HEK293T (cell line): ENCODE measurements around the gene MYOM3.

Experiments used
- CTCF ChIA-PET: fragments of 350-600 bp; formaldehyde crosslinking; extraction: SDS; loops from one replicate; lab custom pipeline; 2021; ENCODE audit warnings: antibody characterized with exemption, inconsistent platforms; lab: Yijun Ruan, JAX
- POLR2A ChIA-PET: fragments of 350-600 bp; formaldehyde crosslinking; extraction: SDS; loops from one replicate; lab custom pipeline; 2020; ENCODE audit warnings: antibody characterized with exemption, inconsistent platforms; lab: Yijun Ruan, JAX
- DNase-seq: peaks from one replicate; pipeline ENCODE4 v3.0.0; 2012; ENCODE audit warnings: mixed read lengths; ENCODE audit errors: extremely low spot score
- ARNT ChIP-seq: fragments of 450-650 bp; IDR thresholded peaks from 2 replicates; pipeline ENCODE4 v1.6.1; 2017; ENCODE audit warnings: mild to moderate bottlenecking
- BHLHE40 ChIP-seq: fragments of 450-650 bp; IDR thresholded peaks from 2 replicates; pipeline ENCODE4 v1.6.1; 2016; ENCODE audit warnings: mild to moderate bottlenecking, moderate library complexity, borderline replicate concordance
- CTBP1 ChIP-seq: fragments of 450-650 bp; IDR thresholded peaks from 2 replicates; pipeline ENCODE4 v1.6.1; 2016; ENCODE audit warnings: borderline replicate concordance
- ELF4 ChIP-seq: fragments of 450-650 bp; IDR thresholded peaks from 2 replicates; pipeline ENCODE4 v1.6.1; 2017; ENCODE audit warnings: antibody characterized with exemption
- FOXA1 ChIP-seq: fragments of 450-650 bp; IDR thresholded peaks from 2 replicates; pipeline ENCODE4 v1.6.1; 2016; ENCODE audit warnings: mild to moderate bottlenecking
- FOXK2 ChIP-seq: fragments of 450-650 bp; IDR thresholded peaks from 2 replicates; pipeline ENCODE4 v1.6.1; 2016; ENCODE audit warnings: mild to moderate bottlenecking
- FOXM1 ChIP-seq: fragments of 450-650 bp; IDR thresholded peaks from 2 replicates; pipeline ENCODE4 v1.6.1; 2017; ENCODE audit warnings: mild to moderate bottlenecking, borderline replicate concordance
- HDGF ChIP-seq: fragments of 450-650 bp; IDR thresholded peaks from 2 replicates; pipeline ENCODE4 v1.6.1; 2017; ENCODE audit warnings: antibody characterized with exemption, borderline replicate concordance
- L3MBTL2 ChIP-seq: fragments of 450-650 bp; conservative IDR thresholded peaks from 2 replicates; pipeline ENCODE4 v1.6.1; 2016; ENCODE audit warnings: mild to moderate bottlenecking
- LEF1 ChIP-seq: fragments of 450-650 bp; IDR thresholded peaks from 2 replicates; pipeline ENCODE4 v1.6.1; 2017; ENCODE audit warnings: mild to moderate bottlenecking, borderline replicate concordance
- NFRKB ChIP-seq: fragments of 450-650 bp; IDR thresholded peaks from 2 replicates; pipeline ENCODE4 v1.6.1; 2016; ENCODE audit warnings: mild to moderate bottlenecking, moderate library complexity
- SP1 ChIP-seq: fragments of 450-650 bp; IDR thresholded peaks from 2 replicates; pipeline ENCODE4 v1.6.1; 2017
- SUZ12 ChIP-seq: fragments of 450-650 bp; IDR thresholded peaks from 2 replicates; pipeline ENCODE4 v1.6.1; 2016; ENCODE audit warnings: mild to moderate bottlenecking
- TARDBP ChIP-seq: fragments of 450-650 bp; IDR thresholded peaks from 2 replicates; pipeline ENCODE4 v1.6.1; 2016
- ZNF384 ChIP-seq: fragments of 450-650 bp; IDR thresholded peaks from 2 replicates; pipeline ENCODE4 v1.6.1; 2016
- TF ChIP-seq, protein P1 (sequence below): fragments of 450-650 bp; IDR thresholded peaks from 2 replicates; pipeline ENCODE4 v1.6.1; 2016

MYOM3 gene

DNA sequence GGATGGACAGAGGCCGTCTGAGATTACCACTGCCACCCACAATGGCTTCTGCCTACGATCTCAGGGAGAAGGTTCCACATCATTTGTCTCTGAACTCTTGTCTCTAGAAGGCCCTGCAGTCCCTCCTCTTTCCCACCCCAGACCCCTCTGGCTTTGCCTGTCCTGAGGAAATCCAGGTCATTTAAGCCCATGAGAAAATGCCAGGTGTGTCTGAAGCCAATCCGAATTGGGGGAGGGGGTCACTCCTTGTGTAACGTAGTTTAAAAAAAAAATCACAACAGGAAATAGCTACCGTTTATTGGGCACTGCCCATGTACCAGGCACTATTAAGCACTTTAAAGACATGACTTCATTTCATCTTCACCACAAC lies 7.5 kb upstream of the MYOM3 start:
- DNase-seq: no peak
- TF ChIP-seq LEF1 (no peak), SUZ12 (no peak), TARDBP (no peak), NFRKB (no peak), ARNT (no peak), SP1 (no peak), FOXA1 (no peak), FOXK2 (no peak), BHLHE40 (no peak), L3MBTL2 (no peak), FOXM1 (no peak), HDGF (no peak), ELF4 (no peak), CTBP1 (no peak), ZNF384 (no peak)
- TF ChIP-seq, protein P1, sequence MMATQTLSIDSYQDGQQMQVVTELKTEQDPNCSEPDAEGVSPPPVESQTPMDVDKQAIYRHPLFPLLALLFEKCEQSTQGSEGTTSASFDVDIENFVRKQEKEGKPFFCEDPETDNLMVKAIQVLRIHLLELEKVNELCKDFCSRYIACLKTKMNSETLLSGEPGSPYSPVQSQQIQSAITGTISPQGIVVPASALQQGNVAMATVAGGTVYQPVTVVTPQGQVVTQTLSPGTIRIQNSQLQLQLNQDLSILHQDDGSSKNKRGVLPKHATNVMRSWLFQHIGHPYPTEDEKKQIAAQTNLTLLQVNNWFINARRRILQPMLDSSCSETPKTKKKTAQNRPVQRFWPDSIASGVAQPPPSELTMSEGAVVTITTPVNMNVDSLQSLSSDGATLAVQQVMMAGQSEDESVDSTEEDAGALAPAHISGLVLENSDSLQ: no peak
- ChIA-PET CTCF (no interaction called here), POLR2A (no interaction called here)

DNA sequence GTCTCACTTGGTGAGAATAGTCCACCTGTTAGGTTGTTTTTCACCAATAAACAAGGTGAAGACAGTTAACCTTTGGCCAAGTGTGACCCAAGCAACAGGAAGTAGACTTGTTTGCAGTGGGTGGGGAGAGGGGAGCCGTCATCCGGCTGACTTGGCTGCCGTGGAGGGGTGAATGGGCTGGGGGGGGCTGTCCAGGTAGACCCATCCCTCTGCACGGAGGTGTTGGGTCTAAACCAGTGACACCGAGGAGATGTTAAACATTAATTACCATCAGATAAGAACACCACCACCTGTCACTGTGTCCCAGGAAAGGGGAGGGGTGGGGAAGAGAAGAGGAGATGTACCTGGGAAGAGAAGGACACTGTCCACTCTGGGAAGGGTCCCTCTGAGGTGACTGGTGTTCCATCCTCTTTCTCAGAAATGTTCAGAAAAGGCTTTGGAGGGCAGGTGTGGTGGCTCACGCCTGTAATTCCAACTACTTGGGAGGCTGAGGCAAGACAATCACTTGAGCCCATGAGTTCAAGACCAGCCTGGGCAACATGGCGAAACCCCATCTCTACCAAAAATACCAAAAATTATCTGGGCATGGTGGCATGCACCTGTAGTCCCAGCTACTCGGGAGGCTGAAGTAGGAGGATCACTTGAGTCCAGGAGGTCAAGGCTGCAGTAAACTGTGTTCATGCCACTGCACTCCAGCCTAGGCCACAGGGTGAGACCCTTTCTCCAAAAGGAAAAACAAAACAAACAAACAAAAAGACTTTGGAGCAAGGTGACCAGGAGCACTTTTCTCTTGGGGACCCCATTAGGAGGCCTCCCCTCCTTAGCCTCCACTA lies 6.7 kb upstream of the MYOM3 start:
- TF ChIP-seq FOXA1 (no peak), L3MBTL2 (no peak), ZNF384 (no peak), BHLHE40 (no peak), HDGF (no peak), LEF1 (no peak), FOXM1 (no peak), SUZ12 (no peak), FOXK2 (no peak), SP1 (no peak), ARNT (no peak), CTBP1 (no peak), TARDBP (no peak)
- POLR2A ChIA-PET: no interaction called here
- DNase-seq: no peak
- CTCF ChIA-PET: interaction anchor here (0.6 to 0.7 kb wide), 2 partner anchors 32 to 307 kb away, joined by 3 read pairs; no protein-coding TSS in a partner anchor

GRCh38 chr1:24117722-24118409 lies 5.9 kb upstream of the MYOM3 start:
- ChIA-PET CTCF (interaction anchor here (0.6 to 0.7 kb wide), 2 partner anchors 31 to 307 kb away, joined by 3 read pairs; no protein-coding TSS in a partner anchor), POLR2A (no interaction called here)
- no peak for DNase-seq
- no peak for TF ChIP-seq L3MBTL2
- TF ChIP-seq NFRKB: no peak
- TF ChIP-seq ARNT: no peak
- TF ChIP-seq CTBP1: no peak
- no peak for TF ChIP-seq TARDBP
- TF ChIP-seq HDGF: no peak
- TF ChIP-seq BHLHE40: no peak
- no peak for TF ChIP-seq LEF1
- TF ChIP-seq FOXK2: no peak
- TF ChIP-seq FOXA1: no peak
- no peak for TF ChIP-seq ZNF384

GRCh38 chr1:24117132-24117531 lies 5.2 kb upstream of the MYOM3 start:
- ChIA-PET CTCF (no interaction called here), POLR2A (no interaction called here)
- no peak for TF ChIP-seq ZNF384
- no peak for TF ChIP-seq ELF4
- DNase-seq: no peak

GRCh38 chr1:24114753-24115152 lies 2.8 kb upstream of the MYOM3 start:
- ChIA-PET POLR2A (no interaction called here), CTCF (interaction anchor here (0.6 to 1.0 kb wide), 2 partner anchors 35 to 152 kb away, joined by 3 read pairs; no protein-coding TSS in a partner anchor)
- TF ChIP-seq ARNT (no peak), HDGF (no peak), SP1 (no peak), CTBP1 (no peak), FOXA1 (no peak), FOXM1 (no peak), SUZ12 (no peak), ELF4 (no peak), NFRKB (no peak), FOXK2 (no peak)
- no peak for DNase-seq

DNA sequence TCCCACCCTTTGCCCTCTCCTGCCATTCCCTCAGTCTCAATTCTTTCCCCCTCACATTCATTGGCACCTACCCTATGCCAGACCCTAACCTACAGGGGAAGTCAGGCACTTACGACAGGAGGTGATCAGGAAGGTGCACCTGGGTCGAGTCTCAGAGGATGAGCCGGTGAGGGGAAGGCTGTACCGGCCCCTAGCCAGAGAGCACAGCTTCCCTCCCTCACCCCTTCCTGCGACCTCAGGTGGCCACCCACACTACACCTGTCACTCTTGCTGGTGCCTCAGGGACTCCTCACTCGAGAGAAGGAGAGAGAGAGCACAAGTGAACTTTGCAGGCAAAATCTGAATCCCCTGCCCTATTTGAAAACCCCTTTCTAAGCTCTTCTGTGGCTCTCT lies 1.7 kb upstream of the MYOM3 start:
- POLR2A ChIA-PET: interaction anchor here (0.6 kb wide), 1 partner anchor 34 kb away, joined by 3 read pairs; no protein-coding TSS in a partner anchor
- TF ChIP-seq HDGF (no peak), ELF4 (no peak), L3MBTL2 (no peak), FOXM1 (no peak), SP1 (no peak), FOXA1 (no peak), NFRKB (no peak), TARDBP (no peak), SUZ12 (no peak), LEF1 (no peak), FOXK2 (no peak), CTBP1 (no peak), ARNT (no peak), BHLHE40 (no peak), ZNF384 (no peak)
- TF ChIP-seq, protein P1: no peak
- DNase-seq: no peak
- CTCF ChIA-PET: interaction anchor here (0.6 to 1.0 kb wide), 2 partner anchors 36 to 278 kb away, joined by 3 to 4 read pairs; no protein-coding TSS in a partner anchor
